Pancreas (tissue), 10 donors: ENCODE results near the gene ARSB. TPM values are rescaled to one million over a fixed set of nuclear protein-coding genes. Genes with fewer than 3 reads are reported as not detected.

Experiments used
- ATAC-seq, 4 donors: fragments of 200-7000 bp; cut with Tn5 transposase; one replicate each; pipeline versions ENCODE4 v1.8.0 to v1.9.1; 2020; ENCODE audit warnings: mild to moderate bottlenecking in 4 of 4, moderate library complexity in 4 of 4
- DNase-seq, 6 donors: peaks; one replicate each; pipeline ENCODE4 v3.0.0-alpha.2; 2020
- FAIRE-seq: peaks from 2 replicates; lab custom pipeline; 2012; peaks lifted over from hg19 to GRCh38; lab: Jason Lieb, UNC
- H3K27ac ChIP-seq, 4 donors: fragments of 200-600 bp; sonication (generic); 1 replicate in 3 of 4; 2 replicates in 1 of 4; pipeline versions ENCODE4 v1.5.0 to v1.8.0; 2020
- H3K27me3 ChIP-seq, 4 donors: fragments of 200-600 bp; one replicate each; pipeline ENCODE4 v1.8.0; 2021
- H3K36me3 ChIP-seq, 3 donors: fragments of 200-600 bp; sonication (generic) in 1 of 3; one replicate each; pipeline versions ENCODE4 v1.5.0 to v1.8.0; 2020 to 2021
- H3K4me1 ChIP-seq, 3 donors: fragments of 200-600 bp; one replicate each; pipeline ENCODE4 v1.8.0; 2021
- H3K4me3 ChIP-seq, 4 donors: fragments of 200-600 bp; sonication (generic) in 2 of 4; one replicate each; pipeline versions ENCODE4 v1.5.0 to v1.8.0; 2020 to 2021
- H3K9me3 ChIP-seq, 4 donors: fragments of 200-600 bp; one replicate each; pipeline ENCODE4 v1.8.0; 2021
- CTCF ChIP-seq, 4 donors: fragments of 200-600 bp; sonication (generic) in 3 of 4; IDR thresholded peaks; one replicate each; pipeline versions ENCODE4 v1.5.0 to v1.8.0; 2021; ENCODE audit warnings: antibody characterized with exemption in 4 of 4
- WGBS, 2 donors: extraction: QIAGEN DNeasy Blood & Tissue Kit; methylation state at CpG; one replicate each; pipeline ENCODE4 v1.1.7; 2013; 5-methylcytosine and 5-hydroxymethylcytosine counted together
- intact Hi-C, 3 donors: fragments of 100-400 bp; cut with DNase I; formaldehyde crosslinking; loops; one replicate each; pipeline versions ENCODE4 v1.11.1 to v1.14.2; 2022
- polyA plus RNA-seq, 2 donors: library from polyadenylated mRNA; stranded (reverse); fragments of 200-250 nt; gene quantifications; one replicate each; pipeline ENCODE4 v1.2.3, GENCODE V29; 2013
- total RNA-seq, 6 donors: library from RNA; stranded (reverse); fragmentation: NEBNext Ultra II Directional in 4 of 6; extraction: Animal tissue kit (Norgen Biotek cat#: 25700) in 4 of 6; gene quantifications; one replicate each; pipeline versions ENCODE4 v1.2.1 to v1.2.4, GENCODE V29; 2021 to 2023
- donor health status: healthy with polysubstance abuse.
- donor health status: DM: no; HTN: no; CAD: no; lungs with moderate emphysema.
- donor health status: DM: no; HTN: no; CAD: no.
- donor health status: control.
- donor health status: control.
- donor health status: Bipolar disorder and iron deficiency.
- donor health status: DM: yes; HTN: yes; CAD: no.
- donor health status: DM: no; HTN: no; CAD: no.
- donor health status: DM: no; HTN: no; CAD: no.
- donor health status: DM: yes; HTN: yes; CAD: no.

The ARSB gene
- total and polyA plus RNA-seq, 8 donors, result 1.6 to 11.5 (median 5.8) TPM

GRCh38 chr5:78993165-78993564, 8.1 kb upstream of the ARSB start:
- H3K27me3 ChIP-seq, result no peaks in the 10 kb centered on the region
- H3K4me3 ChIP-seq, result no peak overlapping the region
- no peaks in the 10 kb centered on the region for H3K4me1 ChIP-seq
- no peaks in the 10 kb centered on the region for H3K9me3 ChIP-seq
- no peak for ATAC-seq
- intact Hi-C loops, result no loop called here
- FAIRE-seq, result no peak
- H3K36me3 ChIP-seq, result no peaks in the 10 kb centered on the region
- TF ChIP-seq CTCF (IDR thresholded peaks at IDR 0.05), result no peak
- no peak for DNase-seq
- H3K27ac ChIP-seq, result no peak overlapping the region

GRCh38 chr5:78992146-78992545, 7.0 kb upstream of the ARSB start:
- Histone ChIP-seq H3K4me1 (no peaks in the 10 kb centered on the region), H3K27ac (no peak overlapping the region), H3K4me3 (no peak overlapping the region), H3K36me3 (no peaks in the 10 kb centered on the region), H3K9me3 (no peaks in the 10 kb centered on the region), H3K27me3 (no peaks in the 10 kb centered on the region)
- ATAC-seq (no peak), FAIRE-seq (no peak), DNase-seq (no peak)
- 81 to 88% methylated on average over 2 of the region's 2 CpGs for WGBS, 2 donors
- intact Hi-C loops, result no loop called here
- TF ChIP-seq CTCF (IDR thresholded peaks at IDR 0.05), result no peak

- 93% methylated on average over 12 of the region's 12 CpGs for WGBS, 2 donors
- DNase-seq (no peak), FAIRE-seq (no peak), ATAC-seq (no peak)
- Histone ChIP-seq H3K27me3 (no peaks in the 10 kb centered on the region), H3K9me3 (no peaks in the 10 kb centered on the region), H3K4me1 (peaks cover 0 to 10% (median 0%) of the 10 kb centered on the region in 3 donors), H3K4me3 (no peak overlapping the region), H3K36me3 (no peaks in the 10 kb centered on the region), H3K27ac (no peak overlapping the region)
- no peak for TF ChIP-seq CTCF (IDR thresholded peaks at IDR 0.05)
- intact Hi-C loops, result no loop called here
Observed at GRCh38 chr5:78989080-78989479, 4.0 kb upstream of the ARSB start.

GRCh38 chr5:78985725-78986223, 664 bp upstream of the ARSB start:
- intact Hi-C loops, result no loop called here
- no peak for FAIRE-seq
- Histone ChIP-seq H3K36me3 (no peaks in the 10 kb centered on the region), H3K4me3 (peak overlapping the region; percentile 68 to 82 (median 78)), H3K27ac (peak overlapping the region; percentile 91 to 98 (median 96)), H3K27me3 (no peaks in the 10 kb centered on the region), H3K9me3 (no peaks in the 10 kb centered on the region), H3K4me1 (peaks cover 9 to 21% (median 15%) of the 10 kb centered on the region in 3 donors)
- 2 to 3% methylated on average over 11 of the region's 11 CpGs for WGBS, 2 donors
- peak; percentile 13 to 54 (median 40) for ATAC-seq
- no peak for TF ChIP-seq CTCF (IDR thresholded peaks at IDR 0.05)
- DNase-seq, result peak in 4 of 6 donors; percentile 40 to 58 (median 46)

- WGBS, 2 donors, result 0 to 1% methylated on average over 46 to 79 of the region's 79 CpGs
- Histone ChIP-seq H3K36me3 (no peaks in the 10 kb centered on the region), H3K4me1 (peaks cover 9 to 24% (median 21%) of the 10 kb centered on the region in 3 donors), H3K9me3 (no peaks in the 10 kb centered on the region), H3K27ac (peak overlapping the region; percentile 91 to 98 (median 96)), H3K27me3 (no peaks in the 10 kb centered on the region), H3K4me3 (peak overlapping the region; percentile 68 to 82 (median 78))
- FAIRE-seq (no peak), ATAC-seq (peak; percentile 76 to 86 (median 80)), DNase-seq (peak; percentile 85 to 93 (median 88))
- intact Hi-C loops, result no loop called here
- TF ChIP-seq CTCF (IDR thresholded peaks at IDR 0.05), result peak in 1 of 4 donors; percentile 25
Observed at GRCh38 chr5:78984439-78985115, 533 bp downstream of the ARSB start.
